Lower leg skin (tissue), 4 donors: ENCODE measurements around the gene LAP3. TPM values are rescaled to one million over a fixed set of nuclear protein-coding genes. Genes with fewer than 3 reads are reported as not detected.

Experiments
- DNase-seq, 2 donors: peaks; one replicate each; pipeline ENCODE4 v3.0.0-alpha.2; 2019; ENCODE audit warnings: low spot score in 2 of 2
- H3K4me3 ChIP-seq: fragments of 200-600 bp; sonication (generic); 2 replicates; pipeline ENCODE4 v1.5.1; 2017; ENCODE audit warnings: mild to moderate bottlenecking, low read depth; ENCODE audit not compliant: poor library complexity, severe bottlenecking
- POLR2A ChIP-seq, 2 donors: fragments of 450-650 bp; IDR thresholded peaks; one replicate each; pipeline ENCODE4 v1.6.1; 2016 to 2017; ENCODE audit warnings: antibody characterized with exemption in 2 of 2, mild to moderate bottlenecking in 1 of 2, moderate library complexity in 1 of 2
- WGBS, 2 donors: methylation state at CpG; one replicate each; pipeline ENCODE4 v1.1.5; 2018; 5-methylcytosine and 5-hydroxymethylcytosine counted together
- intact Hi-C: fragments of 100-400 bp; cut with DNase I; formaldehyde crosslinking; loops from one replicate; pipeline ENCODE4 v1.15.0; 2023; ENCODE audit warnings: low total_unique reads
- total RNA-seq, 4 donors: library from RNA; depleted of rRNA; stranded (reverse); fragments of >200 nt; gene quantifications; one replicate each; pipeline ENCODE4 v1.1.0, GENCODE V29; 2016
- TF ChIP-seq, protein P1 (sequence below), 3 donors: fragments of 450-650 bp; IDR thresholded peaks; one replicate each; pipeline ENCODE4 v1.5.1; 2016; ENCODE audit warnings: antibody characterized with exemption in 3 of 3, mild to moderate bottlenecking in 3 of 3, moderate library complexity in 2 of 3

LAP3 gene
- total RNA-seq, 4 donors from 2014 or later = 31.9 to 65.6 (median 52.7) TPM

DNA sequence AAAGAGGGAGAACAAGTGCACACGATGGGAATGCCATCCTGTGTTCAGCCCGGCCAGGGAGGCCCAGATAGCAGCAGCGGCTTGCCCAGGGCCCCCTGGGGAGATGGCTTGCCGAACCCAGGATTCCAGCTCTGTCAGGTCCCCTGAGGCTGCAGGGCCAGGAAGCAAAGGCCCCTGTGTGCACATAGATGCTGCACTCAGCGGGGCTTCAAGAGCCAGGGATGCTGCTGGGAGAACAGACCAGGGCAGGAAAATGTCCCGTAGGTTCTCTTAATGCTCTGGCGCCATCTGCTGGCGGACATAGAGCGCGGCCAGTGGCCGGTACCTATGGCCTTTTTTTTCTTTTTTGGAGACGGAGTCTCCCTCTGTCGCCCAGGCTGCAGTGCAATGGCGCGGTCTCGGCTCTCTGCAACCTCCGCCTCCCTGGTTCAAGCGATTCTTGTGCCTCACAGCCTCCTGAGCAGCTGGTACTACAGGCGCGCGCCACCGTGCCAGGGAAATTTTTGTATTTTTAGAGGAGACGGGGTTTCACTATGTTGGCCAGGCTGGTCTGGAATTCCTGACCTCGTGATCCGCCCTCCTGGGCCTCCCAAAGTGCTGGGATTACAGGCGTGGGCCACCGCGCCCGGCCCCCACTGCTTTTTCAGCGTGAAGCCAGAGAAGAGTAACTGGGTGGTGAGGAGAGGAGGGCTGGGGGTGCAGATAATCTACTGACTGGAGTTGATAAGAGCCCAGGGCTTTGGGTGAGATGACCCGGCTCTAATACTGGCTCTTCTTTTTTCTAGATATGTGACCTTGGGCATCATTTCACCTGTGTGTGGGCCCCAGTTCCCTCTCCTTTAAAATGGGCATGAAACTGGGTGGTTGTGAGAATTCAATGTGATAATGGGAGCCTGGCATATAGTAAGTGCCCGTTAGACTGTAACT lies 60.0 kb downstream of the LAP3 start:
- WGBS, 2 donors = 60% methylated on average over 28 to 30 of the region's 32 CpGs
- peak; percentile 50 to 91 for DNase-seq
- TF ChIP-seq, protein P1, sequence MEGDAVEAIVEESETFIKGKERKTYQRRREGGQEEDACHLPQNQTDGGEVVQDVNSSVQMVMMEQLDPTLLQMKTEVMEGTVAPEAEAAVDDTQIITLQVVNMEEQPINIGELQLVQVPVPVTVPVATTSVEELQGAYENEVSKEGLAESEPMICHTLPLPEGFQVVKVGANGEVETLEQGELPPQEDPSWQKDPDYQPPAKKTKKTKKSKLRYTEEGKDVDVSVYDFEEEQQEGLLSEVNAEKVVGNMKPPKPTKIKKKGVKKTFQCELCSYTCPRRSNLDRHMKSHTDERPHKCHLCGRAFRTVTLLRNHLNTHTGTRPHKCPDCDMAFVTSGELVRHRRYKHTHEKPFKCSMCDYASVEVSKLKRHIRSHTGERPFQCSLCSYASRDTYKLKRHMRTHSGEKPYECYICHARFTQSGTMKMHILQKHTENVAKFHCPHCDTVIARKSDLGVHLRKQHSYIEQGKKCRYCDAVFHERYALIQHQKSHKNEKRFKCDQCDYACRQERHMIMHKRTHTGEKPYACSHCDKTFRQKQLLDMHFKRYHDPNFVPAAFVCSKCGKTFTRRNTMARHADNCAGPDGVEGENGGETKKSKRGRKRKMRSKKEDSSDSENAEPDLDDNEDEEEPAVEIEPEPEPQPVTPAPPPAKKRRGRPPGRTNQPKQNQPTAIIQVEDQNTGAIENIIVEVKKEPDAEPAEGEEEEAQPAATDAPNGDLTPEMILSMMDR (IDR thresholded peaks at IDR 0.05) = no peak
- no peak for TF ChIP-seq POLR2A (IDR thresholded peaks at IDR 0.05)
- H3K4me3 ChIP-seq = no peak overlapping the region
- intact Hi-C loops = loop anchor here (10.0 kb wide), 1 partner anchor 82 kb away; no protein-coding TSS in a partner anchor

DNA sequence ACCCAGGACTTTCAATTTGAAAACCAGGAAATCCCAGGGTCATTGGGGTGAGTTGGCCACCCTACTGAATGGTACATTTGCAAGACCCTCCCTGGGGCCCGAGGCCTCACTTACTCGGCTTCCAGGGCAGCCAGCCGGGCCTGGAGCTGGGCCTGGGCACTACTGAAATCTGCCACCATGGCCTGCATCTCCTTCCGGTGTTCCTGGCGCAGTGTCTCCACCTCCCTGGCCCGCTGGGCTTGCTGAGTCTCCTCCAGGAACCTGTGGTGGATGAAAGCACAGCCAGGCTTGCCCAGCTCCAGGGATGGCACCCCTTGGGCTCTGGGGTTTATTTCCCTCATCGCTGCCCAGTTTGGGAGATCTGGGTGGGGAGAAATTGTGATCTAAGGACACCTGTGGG lies 62.1 kb downstream of the LAP3 start:
- no peak overlapping the region for H3K4me3 ChIP-seq
- 74 to 78% methylated on average over 7 of the region's 7 CpGs for WGBS, 2 donors
- intact Hi-C loops = loop anchor here (10.0 kb wide), 1 partner anchor 84 kb away; no protein-coding TSS in a partner anchor
- TF ChIP-seq, protein P1 (IDR thresholded peaks at IDR 0.05) = no peak
- no peak for DNase-seq

DNA sequence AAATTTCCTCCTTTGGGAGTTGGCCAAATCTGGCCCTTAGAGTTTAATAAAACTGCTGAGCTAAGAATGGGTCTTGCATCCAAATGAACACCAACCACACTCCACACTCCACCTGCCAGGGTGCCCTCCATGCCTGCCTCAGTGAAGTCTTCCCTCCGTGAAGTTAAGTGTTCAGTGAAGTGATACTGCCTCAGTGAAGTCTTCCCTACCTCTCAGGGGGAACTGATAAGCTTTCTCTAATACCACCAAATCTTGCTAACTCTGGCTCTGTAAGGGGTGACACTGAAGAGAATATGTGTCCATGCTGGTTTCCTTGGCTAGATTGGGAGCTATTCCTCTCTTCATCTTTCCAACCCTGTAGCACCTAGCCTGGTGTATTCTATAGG lies 65.4 kb downstream of the LAP3 start:
- intact Hi-C loops = no loop called here
- DNase-seq = no peak

DNA sequence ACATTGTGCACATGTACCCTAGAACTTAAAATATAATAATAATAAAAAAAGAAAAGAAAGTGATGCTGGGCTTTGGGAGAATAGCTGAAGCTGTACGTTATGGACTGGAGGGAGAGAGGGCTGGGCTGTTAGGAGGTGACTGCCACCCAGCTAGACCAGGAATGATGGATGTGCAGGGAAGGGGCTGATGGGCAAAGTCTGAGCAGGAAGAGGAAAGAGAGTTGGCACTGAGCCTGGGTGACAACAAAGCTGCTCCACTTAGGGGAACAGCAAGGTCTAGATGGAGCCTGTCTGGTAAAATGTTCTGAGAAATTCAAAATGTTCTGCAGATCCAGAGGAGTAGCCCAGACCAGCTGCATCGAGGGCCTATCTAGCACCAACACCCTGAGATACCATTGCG lies 69.7 kb downstream of the LAP3 start:
- intact Hi-C loops = no loop called here
- no peak for DNase-seq
- TF ChIP-seq, protein P1 (IDR thresholded peaks at IDR 0.05) = no peak
- TF ChIP-seq POLR2A (IDR thresholded peaks at IDR 0.05) = no peak
- no peak overlapping the region for H3K4me3 ChIP-seq
- 72 to 74% methylated on average over 3 of the region's 3 CpGs for WGBS, 2 donors

More for the DNA sequence above, 65.4 kb downstream of the LAP3 start:
- TF ChIP-seq, protein P1 (IDR thresholded peaks at IDR 0.05) = no peak
- TF ChIP-seq POLR2A (IDR thresholded peaks at IDR 0.05) = no peak
- 88 to 89% methylated on average over 1 of the region's 1 CpG for WGBS, 2 donors
- H3K4me3 ChIP-seq = no peak overlapping the region

DNA sequence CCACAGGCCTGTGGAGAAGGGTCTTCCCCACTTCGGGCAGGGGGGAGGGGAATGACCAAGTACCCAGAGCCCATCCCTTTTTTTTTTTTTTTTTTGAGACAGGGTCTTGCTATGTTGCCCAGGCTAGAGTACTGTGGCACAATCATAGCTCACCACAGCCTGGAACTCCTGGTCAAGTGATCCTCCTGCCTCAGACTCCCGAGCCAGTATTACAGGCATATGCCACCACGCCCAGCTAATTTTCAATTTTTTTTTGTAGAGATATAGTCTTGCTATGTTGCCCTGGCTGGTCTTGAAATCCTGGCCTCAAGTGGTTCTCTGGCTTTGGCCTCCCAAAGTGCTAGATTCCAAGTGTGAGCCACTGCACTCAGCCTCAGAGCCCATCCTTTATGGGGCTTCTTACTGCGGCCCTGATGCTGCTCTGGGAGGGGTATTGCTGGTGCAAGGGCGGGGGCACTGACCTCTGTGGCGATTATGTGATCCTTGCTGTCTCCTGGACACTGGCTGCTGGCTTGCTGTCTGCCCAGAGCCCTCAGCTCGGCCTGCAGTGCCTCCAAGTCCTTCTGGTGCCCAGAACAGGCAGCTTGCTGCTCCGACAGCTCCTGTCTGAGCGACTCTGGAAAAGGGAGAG lies 70.3 kb downstream of the LAP3 start:
- 84 to 87% methylated on average over 9 of the region's 9 CpGs for whole genome bisulfite sequencing, 2 donors
- DNase-seq = no peak
- TF ChIP-seq, protein P1 (IDR thresholded peaks at IDR 0.05) = no peak
- no peak for TF ChIP-seq POLR2A (IDR thresholded peaks at IDR 0.05)
- no peak overlapping the region for H3K4me3 ChIP-seq
- intact Hi-C loops = no loop called here
